ENCODE data around the gene RTN4RL1.

DNA sequence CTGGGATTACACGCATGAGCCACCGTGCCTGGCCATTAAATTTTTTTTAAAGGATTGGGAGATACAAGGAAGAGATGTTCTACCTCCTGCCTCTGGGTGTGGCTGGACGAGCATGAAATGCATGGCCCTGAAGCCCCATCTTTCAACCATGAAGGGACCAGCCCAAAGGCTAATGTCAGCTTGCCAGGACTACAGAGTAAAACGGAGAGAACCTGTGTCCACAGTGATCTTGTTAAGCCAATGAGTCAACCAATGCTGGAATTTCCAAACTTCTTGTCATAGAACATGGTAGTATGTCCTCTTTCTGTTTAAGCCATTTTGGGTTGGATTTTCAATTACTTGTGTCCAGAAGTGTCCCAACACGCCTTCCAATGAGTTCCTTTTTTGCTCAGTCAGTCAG, 71.3 kb downstream of the RTN4RL1 start:
- TF ChIP-seq, protein P1, sequence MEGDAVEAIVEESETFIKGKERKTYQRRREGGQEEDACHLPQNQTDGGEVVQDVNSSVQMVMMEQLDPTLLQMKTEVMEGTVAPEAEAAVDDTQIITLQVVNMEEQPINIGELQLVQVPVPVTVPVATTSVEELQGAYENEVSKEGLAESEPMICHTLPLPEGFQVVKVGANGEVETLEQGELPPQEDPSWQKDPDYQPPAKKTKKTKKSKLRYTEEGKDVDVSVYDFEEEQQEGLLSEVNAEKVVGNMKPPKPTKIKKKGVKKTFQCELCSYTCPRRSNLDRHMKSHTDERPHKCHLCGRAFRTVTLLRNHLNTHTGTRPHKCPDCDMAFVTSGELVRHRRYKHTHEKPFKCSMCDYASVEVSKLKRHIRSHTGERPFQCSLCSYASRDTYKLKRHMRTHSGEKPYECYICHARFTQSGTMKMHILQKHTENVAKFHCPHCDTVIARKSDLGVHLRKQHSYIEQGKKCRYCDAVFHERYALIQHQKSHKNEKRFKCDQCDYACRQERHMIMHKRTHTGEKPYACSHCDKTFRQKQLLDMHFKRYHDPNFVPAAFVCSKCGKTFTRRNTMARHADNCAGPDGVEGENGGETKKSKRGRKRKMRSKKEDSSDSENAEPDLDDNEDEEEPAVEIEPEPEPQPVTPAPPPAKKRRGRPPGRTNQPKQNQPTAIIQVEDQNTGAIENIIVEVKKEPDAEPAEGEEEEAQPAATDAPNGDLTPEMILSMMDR (conservative IDR thresholded peaks at IDR 0.05; ENCODE audit: low read length): no peak
- TF ChIP-seq EZH2phosphoT487 (IDR thresholded peaks at IDR 0.05; ENCODE audit: borderline replicate concordance, low read depth, low read length): no peak
